Ishikawa (cell line): ENCODE measurements around the gene GSTT2.

Experiments
- CEBPB ChIP-seq: IDR thresholded peaks from 2 replicates; pipeline ENCODE4 v1.6.1; 2012
- CREB1 ChIP-seq: IDR thresholded peaks from 2 replicates; pipeline ENCODE4 v1.6.1; 2012; ENCODE audit warnings: low read depth
- EGR1 ChIP-seq: IDR thresholded peaks from 2 replicates; pipeline ENCODE4 v1.6.1; 2012
- EP300 ChIP-seq: IDR thresholded peaks from 2 replicates; pipeline ENCODE4 v1.6.1; 2012; ENCODE audit warnings: borderline replicate concordance
- FOXM1 ChIP-seq: IDR thresholded peaks from 2 replicates; pipeline ENCODE4 v1.6.1; 2012; ENCODE audit warnings: low read depth, borderline replicate concordance
- NFIC ChIP-seq: IDR thresholded peaks from 2 replicates; pipeline ENCODE4 v1.6.1; 2012
- RAD21 ChIP-seq: IDR thresholded peaks from 2 replicates; pipeline ENCODE4 v1.6.1; 2012; ENCODE audit warnings: low read depth
- TAF1 ChIP-seq: IDR thresholded peaks from 2 replicates; pipeline ENCODE4 v1.6.1; 2012; ENCODE audit warnings: low read depth, mild to moderate bottlenecking
- TCF12 ChIP-seq: IDR thresholded peaks from 2 replicates; pipeline ENCODE4 v1.6.1; 2012; ENCODE audit warnings: low read depth
- TEAD4 ChIP-seq: IDR thresholded peaks from 2 replicates; pipeline ENCODE4 v1.6.1; 2012
- YY1 ChIP-seq: IDR thresholded peaks from 2 replicates; pipeline ENCODE4 v1.6.1; 2012; ENCODE audit warnings: low read depth
- ZBTB7A ChIP-seq: IDR thresholded peaks from 2 replicates; pipeline ENCODE4 v1.6.1; 2012; ENCODE audit warnings: low read depth
- TF ChIP-seq, protein P1 (sequence below): IDR thresholded peaks from 2 replicates; pipeline ENCODE4 v1.6.1; 2012
- TF ChIP-seq, protein P2 (sequence below): IDR thresholded peaks from 2 replicates; pipeline ENCODE4 v1.6.1; 2012; ENCODE audit warnings: low read depth, mild to moderate bottlenecking
- TF ChIP-seq, protein P3 (sequence below): IDR thresholded peaks from 2 replicates; pipeline ENCODE4 v1.6.1; 2012

GSTT2 gene

DNA sequence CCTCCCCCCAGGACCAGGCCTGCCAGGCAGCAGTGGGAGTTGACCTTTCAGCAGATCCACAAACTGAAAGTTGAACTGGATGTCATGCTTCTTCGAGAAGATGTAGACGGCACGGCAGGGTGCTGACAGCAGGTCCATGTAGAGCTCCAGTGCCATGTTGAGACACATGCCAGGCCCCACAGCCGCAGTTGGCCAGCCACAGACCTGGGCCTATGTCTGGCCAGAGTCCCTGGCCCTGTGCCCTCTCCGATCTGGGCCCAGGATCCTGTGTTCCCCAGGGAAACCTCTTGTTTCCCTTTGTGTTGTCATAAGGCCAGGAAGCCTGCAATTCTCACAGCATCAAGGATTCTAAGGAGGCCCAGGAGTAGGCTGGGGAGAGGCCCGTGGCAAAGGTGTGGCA lies 25.3 kb downstream of the GSTT2 start, which contains the start of gene GSTT4:
GSTT4 (minus strand) TSS at position 253 of the 400 bp plus-strand sequence; CDS start at position 156, 97 bp downstream.
- TF ChIP-seq TEAD4 (no peak), NFIC (no peak), YY1 (no peak), CEBPB (no peak), FOXM1 (no peak), TCF12 (no peak), ZBTB7A (no peak), CREB1 (no peak), EP300 (no peak), RAD21 (no peak), EGR1 (no peak), TAF1 (no peak)
- TF ChIP-seq, protein P1, sequence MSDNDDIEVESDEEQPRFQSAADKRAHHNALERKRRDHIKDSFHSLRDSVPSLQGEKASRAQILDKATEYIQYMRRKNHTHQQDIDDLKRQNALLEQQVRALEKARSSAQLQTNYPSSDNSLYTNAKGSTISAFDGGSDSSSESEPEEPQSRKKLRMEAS: no peak
- TF ChIP-seq, protein P2, sequence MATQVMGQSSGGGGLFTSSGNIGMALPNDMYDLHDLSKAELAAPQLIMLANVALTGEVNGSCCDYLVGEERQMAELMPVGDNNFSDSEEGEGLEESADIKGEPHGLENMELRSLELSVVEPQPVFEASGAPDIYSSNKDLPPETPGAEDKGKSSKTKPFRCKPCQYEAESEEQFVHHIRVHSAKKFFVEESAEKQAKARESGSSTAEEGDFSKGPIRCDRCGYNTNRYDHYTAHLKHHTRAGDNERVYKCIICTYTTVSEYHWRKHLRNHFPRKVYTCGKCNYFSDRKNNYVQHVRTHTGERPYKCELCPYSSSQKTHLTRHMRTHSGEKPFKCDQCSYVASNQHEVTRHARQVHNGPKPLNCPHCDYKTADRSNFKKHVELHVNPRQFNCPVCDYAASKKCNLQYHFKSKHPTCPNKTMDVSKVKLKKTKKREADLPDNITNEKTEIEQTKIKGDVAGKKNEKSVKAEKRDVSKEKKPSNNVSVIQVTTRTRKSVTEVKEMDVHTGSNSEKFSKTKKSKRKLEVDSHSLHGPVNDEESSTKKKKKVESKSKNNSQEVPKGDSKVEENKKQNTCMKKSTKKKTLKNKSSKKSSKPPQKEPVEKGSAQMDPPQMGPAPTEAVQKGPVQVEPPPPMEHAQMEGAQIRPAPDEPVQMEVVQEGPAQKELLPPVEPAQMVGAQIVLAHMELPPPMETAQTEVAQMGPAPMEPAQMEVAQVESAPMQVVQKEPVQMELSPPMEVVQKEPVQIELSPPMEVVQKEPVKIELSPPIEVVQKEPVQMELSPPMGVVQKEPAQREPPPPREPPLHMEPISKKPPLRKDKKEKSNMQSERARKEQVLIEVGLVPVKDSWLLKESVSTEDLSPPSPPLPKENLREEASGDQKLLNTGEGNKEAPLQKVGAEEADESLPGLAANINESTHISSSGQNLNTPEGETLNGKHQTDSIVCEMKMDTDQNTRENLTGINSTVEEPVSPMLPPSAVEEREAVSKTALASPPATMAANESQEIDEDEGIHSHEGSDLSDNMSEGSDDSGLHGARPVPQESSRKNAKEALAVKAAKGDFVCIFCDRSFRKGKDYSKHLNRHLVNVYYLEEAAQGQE: no peak
- TF ChIP-seq, protein P3, sequence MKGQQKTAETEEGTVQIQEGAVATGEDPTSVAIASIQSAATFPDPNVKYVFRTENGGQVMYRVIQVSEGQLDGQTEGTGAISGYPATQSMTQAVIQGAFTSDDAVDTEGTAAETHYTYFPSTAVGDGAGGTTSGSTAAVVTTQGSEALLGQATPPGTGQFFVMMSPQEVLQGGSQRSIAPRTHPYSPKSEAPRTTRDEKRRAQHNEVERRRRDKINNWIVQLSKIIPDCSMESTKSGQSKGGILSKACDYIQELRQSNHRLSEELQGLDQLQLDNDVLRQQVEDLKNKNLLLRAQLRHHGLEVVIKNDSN: no peak

DNA sequence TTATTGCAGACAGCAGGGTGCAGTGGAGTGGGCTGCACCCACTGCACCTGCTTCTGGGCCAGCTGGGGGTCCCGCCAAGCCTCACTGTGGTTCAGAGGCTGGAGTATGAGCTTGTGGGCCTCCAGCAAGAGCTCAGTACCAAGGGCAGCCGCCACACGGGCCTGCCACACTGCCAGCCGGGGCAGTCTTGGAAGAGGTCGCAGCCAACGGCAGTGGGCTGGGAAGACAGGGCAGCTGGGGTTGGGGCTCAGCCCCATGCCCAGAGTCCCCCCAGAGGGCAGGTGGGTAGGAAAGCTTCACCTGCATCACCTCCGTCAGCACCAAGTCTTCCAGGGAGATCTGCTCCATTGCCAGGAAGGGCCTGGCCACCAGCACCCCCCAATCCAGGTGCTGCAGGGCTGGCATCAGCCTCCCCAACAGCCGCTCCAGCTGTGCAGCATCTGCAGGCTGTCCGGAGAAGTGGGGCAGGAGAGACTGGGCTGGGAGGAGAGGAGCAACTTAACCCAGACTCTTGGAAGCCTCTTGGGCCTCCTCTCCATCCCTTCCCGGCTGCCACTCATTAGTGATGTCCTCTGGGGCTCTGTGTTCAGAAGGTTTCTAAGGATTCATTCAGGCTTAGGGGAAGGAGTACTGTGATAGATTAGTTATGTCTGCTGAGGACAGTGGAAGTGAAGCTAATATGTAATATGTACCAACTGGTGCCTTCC lies 26.4 kb downstream of the GSTT2 start:
- TF ChIP-seq TAF1 (no peak), CEBPB (no peak), NFIC (no peak), FOXM1 (no peak), TEAD4 (no peak), EP300 (no peak), YY1 (no peak), ZBTB7A (no peak), TCF12 (no peak), EGR1 (no peak), RAD21 (no peak), CREB1 (no peak)
- TF ChIP-seq, protein P2: no peak
- TF ChIP-seq, protein P3: no peak
- TF ChIP-seq, protein P1: no peak

DNA sequence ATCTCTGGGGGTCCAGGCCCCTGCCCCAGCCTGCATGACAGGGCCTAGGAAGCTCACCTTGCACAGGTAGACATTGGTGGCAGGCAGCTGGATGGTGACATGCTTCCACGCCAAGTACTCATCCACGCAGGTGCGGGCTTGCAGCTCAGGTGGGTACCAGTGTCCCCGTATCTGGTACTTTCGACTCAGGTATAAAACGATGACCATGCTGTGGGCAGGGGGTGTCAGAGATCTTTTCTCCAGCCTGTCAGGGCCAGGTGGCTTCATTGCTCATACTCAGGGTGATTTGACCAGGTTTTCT lies 26.9 kb downstream of the GSTT2 start:
- TF ChIP-seq TAF1 (no peak), NFIC (no peak), CREB1 (no peak), YY1 (no peak), TEAD4 (no peak), ZBTB7A (no peak), EP300 (no peak), TCF12 (no peak), CEBPB (no peak), EGR1 (no peak), FOXM1 (no peak), RAD21 (no peak)
- TF ChIP-seq, protein P2: no peak
- TF ChIP-seq, protein P1: no peak
- TF ChIP-seq, protein P3: no peak
